ENCODE data around the gene MYO1D. TPM values are rescaled to one million over a fixed set of nuclear protein-coding genes. Genes with fewer than 3 reads are reported as not detected.
A peak's percentile ranks its signal among the peaks of the same experiment; 100 is the strongest.

MYO1D gene
- total RNA-seq, 8 experiments from 2014 or later, result 1.6 to 9.8 (median 5.6) TPM

DNA sequence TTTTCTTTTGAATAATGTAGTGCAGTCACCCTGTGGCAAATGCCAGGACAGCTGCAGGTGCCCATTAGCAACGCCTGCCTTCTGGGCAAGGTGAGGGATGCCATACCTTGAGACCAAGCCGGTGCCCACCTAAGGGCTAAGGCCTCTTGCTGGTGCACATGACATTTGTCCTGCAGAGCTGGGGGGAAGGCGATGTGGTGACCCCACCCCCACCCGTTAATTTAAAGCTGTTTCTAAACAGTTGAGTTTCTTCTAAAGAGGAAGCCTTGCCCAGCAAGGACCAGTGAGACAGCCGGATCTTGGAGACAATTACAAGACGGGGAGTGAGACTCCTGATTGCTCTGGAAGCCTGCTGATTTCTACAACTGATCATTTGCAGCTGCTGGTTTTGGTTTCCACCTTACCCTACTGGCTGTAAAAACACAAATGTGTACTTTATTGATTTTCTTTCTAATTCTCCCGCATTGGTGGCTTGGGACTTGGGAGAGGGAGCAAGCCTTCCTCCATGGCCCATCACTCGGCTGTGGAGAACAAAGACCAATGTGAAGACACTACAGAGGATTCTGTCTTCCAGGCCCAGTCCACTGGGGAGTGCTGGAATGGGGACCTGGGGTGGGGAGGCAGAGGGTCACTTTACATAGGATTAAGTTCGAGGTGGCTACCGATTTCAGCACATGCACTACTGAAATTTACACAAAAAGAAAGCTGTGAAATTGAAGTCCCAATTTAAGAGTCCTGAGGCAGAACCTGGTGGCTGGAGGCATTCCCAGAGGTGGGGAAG lies 387.4 kb downstream of the MYO1D start:
- peaks cover 42% of the 10 kb centered on the region in 2 donors for H3K4me1 ChIP-seq (replicated peaks in 1 of 2)
- no peak for ATAC-seq (replicated peaks in 6 of 8)
- in situ Hi-C loops (cut with MboI; ENCODE audit: low pct_unique_long_range_greater_than_20kb in 2 of 9, low sequenced_read_pairs in 9 of 9, unreplicated experiment in 9 of 9), result loop anchor here in 3 of 9 experiments (10.0 to 25.0 kb wide), 3 partner anchors 123 to 273 kb away; no protein-coding TSS in a partner anchor
- peak overlapping the region in 1 of 2 donors; percentile 32 for H3K27ac ChIP-seq
- WGBS, 10 experiments, result 60 to 95% (median 80%) methylated on average over 1 to 5 of the region's 10 CpGs; no CpG with 5 or more reads in 3 of the 10 experiments
- peak overlapping the region; percentile 62 to 99 (median 75) for H3K4me3 ChIP-seq

DNA sequence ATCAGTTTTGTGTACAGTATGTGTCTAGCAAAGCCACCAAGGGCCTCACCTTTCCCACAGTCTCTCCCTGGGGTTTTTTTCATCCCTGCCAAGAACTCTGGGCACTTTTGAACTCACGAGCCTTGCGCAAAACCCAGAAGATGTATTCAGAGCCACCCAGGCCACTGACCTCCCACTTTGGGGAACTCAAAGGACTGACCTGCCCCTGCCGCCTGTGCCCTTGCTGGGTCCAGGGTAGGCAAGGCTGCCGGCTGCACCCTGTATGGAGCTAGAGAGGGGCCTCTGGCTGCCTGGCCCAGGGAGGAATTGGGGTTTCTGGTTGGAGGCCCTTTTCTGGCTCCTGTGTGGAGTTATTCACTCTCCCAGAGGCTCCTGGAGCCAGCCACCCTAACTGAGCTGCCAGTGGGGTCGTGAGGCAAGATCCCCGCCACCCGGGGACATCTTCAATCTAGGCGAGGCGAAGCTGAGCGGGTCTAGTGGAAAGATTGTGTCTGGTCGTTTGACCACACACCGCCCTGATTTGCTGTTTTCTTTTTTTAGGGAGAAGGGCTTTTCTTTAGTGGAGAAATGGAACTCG lies 388.2 kb downstream of the MYO1D start:
- peaks cover 50% of the 10 kb centered on the region in 2 donors for H3K4me1 ChIP-seq (replicated peaks in 1 of 2)
- WGBS, 10 experiments, result 80 to 100% (median 90%) methylated on average over 1 to 6 of the region's 13 CpGs; no CpG with 5 or more reads in 3 of the 10 experiments

DNA sequence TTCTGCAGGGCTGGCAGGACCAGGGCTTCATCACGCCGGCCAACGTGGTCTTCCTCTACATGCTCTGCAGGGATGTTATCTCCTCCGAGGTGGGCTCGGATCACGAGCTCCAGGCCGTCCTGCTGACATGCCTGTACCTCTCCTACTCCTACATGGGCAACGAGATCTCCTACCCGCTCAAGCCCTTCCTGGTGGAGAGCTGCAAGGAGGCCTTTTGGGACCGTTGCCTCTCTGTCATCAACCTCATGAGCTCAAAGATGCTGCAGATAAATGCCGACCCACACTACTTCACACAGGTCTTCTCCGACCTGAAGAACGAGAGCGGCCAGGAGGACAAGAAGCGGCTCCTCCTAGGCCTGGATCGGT lies 388.8 kb downstream of the MYO1D start:
- no peak for ATAC-seq (replicated peaks in 6 of 8)
- Histone ChIP-seq H3K27ac (peak overlapping the region; percentile 86 to 98), H3K4me3 (peak overlapping the region; percentile 62 to 99 (median 75)), H3K4me1 (replicated peaks in 1 of 2) (peaks cover 52 to 55% of the 10 kb centered on the region in 2 donors)
- in situ Hi-C loops (cut with MboI; ENCODE audit: low pct_unique_long_range_greater_than_20kb in 2 of 9, low sequenced_read_pairs in 9 of 9, unreplicated experiment in 9 of 9), result loop anchor here in 3 of 9 experiments (10.0 to 25.0 kb wide), 3 partner anchors 124 to 274 kb away; no protein-coding TSS in a partner anchor
- 40 to 100% (median 80%) methylated on average over 1 to 7 of the region's 16 CpGs; no CpG with 5 or more reads in 3 of the 10 experiments for WGBS, 10 experiments

More for the DNA sequence above, 388.2 kb downstream of the MYO1D start:
- peak overlapping the region; percentile 62 to 99 (median 75) for H3K4me3 ChIP-seq
- H3K27ac ChIP-seq, result peak overlapping the region; percentile 33 to 98
- ATAC-seq (replicated peaks in 6 of 8), result no peak
- in situ Hi-C loops (cut with MboI; ENCODE audit: low pct_unique_long_range_greater_than_20kb in 2 of 9, low sequenced_read_pairs in 9 of 9, unreplicated experiment in 9 of 9), result loop anchor here in 3 of 9 experiments (10.0 to 25.0 kb wide), 3 partner anchors 124 to 274 kb away; no protein-coding TSS in a partner anchor

DNA sequence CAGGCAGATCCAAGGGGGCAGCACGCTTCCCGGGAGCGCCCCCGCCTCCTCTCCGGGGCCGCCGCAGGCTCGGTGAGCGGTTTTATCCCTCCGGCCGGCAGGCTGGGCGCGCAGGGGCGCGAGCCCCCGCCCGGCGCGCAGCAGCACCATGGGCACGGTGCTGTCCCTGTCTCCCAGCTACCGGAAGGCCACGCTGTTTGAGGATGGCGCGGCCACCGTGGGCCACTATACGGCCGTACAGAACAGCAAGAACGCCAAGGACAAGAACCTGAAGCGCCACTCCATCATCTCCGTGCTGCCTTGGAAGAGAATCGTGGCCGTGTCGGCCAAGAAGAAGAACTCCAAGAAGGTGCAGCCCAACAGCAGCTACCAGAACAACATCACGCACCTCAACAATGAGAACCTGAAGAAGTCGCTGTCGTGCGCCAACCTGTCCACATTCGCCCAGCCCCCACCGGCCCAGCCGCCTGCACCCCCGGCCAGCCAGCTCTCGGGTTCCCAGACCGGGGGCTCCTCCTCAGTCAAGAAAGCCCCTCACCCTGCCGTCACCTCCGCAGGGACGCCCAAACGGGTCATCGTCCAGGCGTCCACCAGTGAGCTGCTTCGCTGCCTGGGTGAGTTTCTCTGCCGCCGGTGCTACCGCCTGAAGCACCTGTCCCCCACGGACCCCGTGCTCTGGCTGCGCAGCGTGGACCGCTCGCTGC lies 389.3 kb downstream of the MYO1D start:
- WGBS, 10 experiments, result 0 to 100% (median 20%) methylated on average over 1 to 10 of the region's 59 CpGs; no CpG with 5 or more reads in 5 of the 10 experiments
- peak overlapping the region; percentile 86 to 98 for H3K27ac ChIP-seq
- peak overlapping the region; percentile 62 to 99 (median 75) for H3K4me3 ChIP-seq
- peaks cover 52 to 55% of the 10 kb centered on the region in 2 donors for H3K4me1 ChIP-seq (replicated peaks in 1 of 2)
- peak in 7 of 8 experiments; percentile 1 to 20 (median 10) for ATAC-seq (replicated peaks in 6 of 8)
- in situ Hi-C loops (cut with MboI; ENCODE audit: low pct_unique_long_range_greater_than_20kb in 2 of 9, low sequenced_read_pairs in 9 of 9, unreplicated experiment in 9 of 9), result loop anchor here in 3 of 9 experiments (10.0 to 25.0 kb wide), 3 partner anchors 125 to 275 kb away; no protein-coding TSS in a partner anchor

GRCh38 chr17:32486701-32487472 lies 390.0 kb downstream of the MYO1D start, which contains the start of gene CDK5R1:
Gene CDK5R1, plus strand, starts transcription at chr17:32486993. Its CDS starts 628 bp downstream, at chr17:32487621.
- in situ Hi-C loops (cut with MboI; ENCODE audit: low pct_unique_long_range_greater_than_20kb in 2 of 9, low sequenced_read_pairs in 9 of 9, unreplicated experiment in 9 of 9), result loop anchor here in 3 of 9 experiments (10.0 to 25.0 kb wide), 3 partner anchors 125 to 275 kb away; no protein-coding TSS in a partner anchor
- H3K4me3 ChIP-seq, result peak within 1 kb of the TSS; percentile 62 to 99 (median 75)
- no CpG with 5 or more reads among the region's 135 CpGs for WGBS, 10 experiments
- peaks cover 52 to 55% of the 10 kb centered on the region in 2 donors for H3K4me1 ChIP-seq (replicated peaks in 1 of 2)
- ATAC-seq (replicated peaks in 6 of 8), result peak; percentile 52 to 81 (median 64)
- peak within 1 kb of the TSS; percentile 86 to 98 for H3K27ac ChIP-seq

GRCh38 chr17:32486111-32486700 lies 390.7 kb downstream of the MYO1D start:
- H3K27ac ChIP-seq, result peak overlapping the region; percentile 86 to 98
- 0 to 85% (median 68%) methylated on average over 3 to 5 of the region's 72 CpGs; no CpG with 5 or more reads in 5 of the 10 experiments for WGBS, 10 experiments
- H3K4me3 ChIP-seq, result peak overlapping the region; percentile 62 to 99 (median 75)
- in situ Hi-C loops (cut with MboI; ENCODE audit: low pct_unique_long_range_greater_than_20kb in 2 of 9, low sequenced_read_pairs in 9 of 9, unreplicated experiment in 9 of 9), result loop anchor here in 3 of 9 experiments (10.0 to 25.0 kb wide), 3 partner anchors 126 to 276 kb away; no protein-coding TSS in a partner anchor
- H3K4me1 ChIP-seq (replicated peaks in 1 of 2), result peaks cover 49 to 51% of the 10 kb centered on the region in 2 donors
- peak; percentile 74 to 88 (median 77) for ATAC-seq (replicated peaks in 6 of 8)

- ATAC-seq (replicated peaks in 6 of 8), result no peak
Observed at GRCh38 chr17:32485261-32486110, 391.4 kb downstream of the MYO1D start.

DNA sequence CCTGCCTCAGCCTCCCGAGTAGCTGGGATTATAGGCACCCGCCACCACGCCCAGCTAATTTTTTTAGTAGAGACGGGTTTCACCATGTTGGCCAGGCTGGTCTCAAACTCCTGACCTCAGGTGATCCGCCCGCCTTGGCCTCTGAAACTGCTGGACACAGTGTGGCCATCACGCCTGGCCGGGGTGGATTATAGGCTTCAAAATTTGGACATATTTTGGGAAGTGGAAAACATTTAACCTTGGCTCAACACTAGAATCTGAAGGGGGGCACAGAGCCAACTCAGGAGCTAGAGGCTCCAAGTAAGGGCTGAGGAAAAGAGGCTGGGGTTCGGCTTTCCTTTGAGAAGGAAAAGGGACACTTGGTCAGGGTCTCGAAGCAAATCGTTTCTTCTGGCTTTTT lies 392.3 kb downstream of the MYO1D start:
- 80 to 100% (median 91%) methylated on average over 1 to 10 of the region's 11 CpGs; no CpG with 5 or more reads in 4 of the 10 experiments for WGBS, 10 experiments
- in situ Hi-C loops (cut with MboI; ENCODE audit: low pct_unique_long_range_greater_than_20kb in 2 of 9, low sequenced_read_pairs in 9 of 9, unreplicated experiment in 9 of 9), result loop anchor here in 3 of 9 experiments (10.0 to 25.0 kb wide), 3 partner anchors 128 to 278 kb away; no protein-coding TSS in a partner anchor
- peak overlapping the region in 1 of 2 donors; percentile 40 for H3K27ac ChIP-seq
- ATAC-seq (replicated peaks in 6 of 8), result no peak
- no peak overlapping the region for H3K4me3 ChIP-seq
- peaks cover 33 to 38% of the 10 kb centered on the region in 2 donors for H3K4me1 ChIP-seq (replicated peaks in 1 of 2)

More at GRCh38 chr17:32485261-32486110, 391.4 kb downstream of the MYO1D start:
- 0 to 100% (median 61%) methylated on average over 1 to 7 of the region's 12 CpGs; no CpG with 5 or more reads in 1 of the 10 experiments for WGBS, 10 experiments
- H3K4me1 ChIP-seq (replicated peaks in 1 of 2), result peaks cover 41 to 46% of the 10 kb centered on the region in 2 donors
- H3K27ac ChIP-seq, result peak overlapping the region; percentile 86 to 98
- peak overlapping the region; percentile 62 to 99 (median 75) for H3K4me3 ChIP-seq
- in situ Hi-C loops (cut with MboI; ENCODE audit: low pct_unique_long_range_greater_than_20kb in 2 of 9, low sequenced_read_pairs in 9 of 9, unreplicated experiment in 9 of 9), result loop anchor here in 3 of 9 experiments (10.0 to 25.0 kb wide), 3 partner anchors 127 to 277 kb away; no protein-coding TSS in a partner anchor

DNA sequence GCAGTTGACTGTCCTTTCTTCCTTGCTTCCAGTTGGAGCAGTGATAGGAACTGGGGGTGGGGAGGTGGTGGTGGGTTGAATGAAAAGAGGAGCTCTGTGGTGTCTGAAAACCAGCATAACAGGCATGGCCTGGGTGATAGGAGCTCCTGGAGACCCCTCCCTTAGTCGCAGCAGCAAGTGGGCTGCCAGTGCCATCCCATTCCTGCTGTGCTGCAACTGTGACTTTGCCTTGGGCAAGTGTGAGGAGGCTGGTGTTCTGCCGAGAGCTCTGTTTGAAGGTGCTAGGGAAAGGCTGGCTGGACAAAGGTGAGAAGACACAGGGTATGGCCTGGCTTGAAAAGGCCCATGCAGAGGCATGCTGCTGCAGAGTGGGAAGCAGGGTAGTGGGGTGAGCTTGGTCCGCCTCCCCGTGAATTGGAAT lies 392.9 kb downstream of the MYO1D start:
- Histone ChIP-seq H3K4me3 (no peak overlapping the region), H3K4me1 (replicated peaks in 1 of 2) (peaks cover 28 to 32% of the 10 kb centered on the region in 2 donors), H3K27ac (peak overlapping the region; percentile 40 to 62)
- in situ Hi-C loops (cut with MboI; ENCODE audit: low pct_unique_long_range_greater_than_20kb in 2 of 9, low sequenced_read_pairs in 9 of 9, unreplicated experiment in 9 of 9), result loop anchor here in 3 of 9 experiments (10.0 to 25.0 kb wide), 3 partner anchors 128 to 278 kb away; no protein-coding TSS in a partner anchor
- WGBS, 10 experiments, result 29 to 100% (median 86%) methylated on average over 1 to 3 of the region's 4 CpGs; no CpG with 5 or more reads in 2 of the 10 experiments
- no peak for ATAC-seq (replicated peaks in 6 of 8)

- peak in 7 of 8 experiments; percentile 33 to 51 (median 45) for ATAC-seq (replicated peaks in 6 of 8)
- in situ Hi-C loops (cut with MboI; ENCODE audit: low pct_unique_long_range_greater_than_20kb in 2 of 9, low sequenced_read_pairs in 9 of 9, unreplicated experiment in 9 of 9), result loop anchor here in 3 of 9 experiments (10.0 to 25.0 kb wide), 3 partner anchors 129 to 279 kb away; no protein-coding TSS in a partner anchor
- WGBS, 10 experiments, result 0 to 20% (median 0%) methylated on average over 1 to 6 of the region's 7 CpGs; no CpG with 5 or more reads in 4 of the 10 experiments
- no peak overlapping the region for H3K4me3 ChIP-seq
- peaks cover 23 to 27% of the 10 kb centered on the region in 2 donors for H3K4me1 ChIP-seq (replicated peaks in 1 of 2)
- H3K27ac ChIP-seq, result peak overlapping the region; percentile 40 to 62
Observed at GRCh38 chr17:32483451-32484019, 393.4 kb downstream of the MYO1D start.
